HCEC 1CT (cell line): ENCODE measurements around the gene TENT5A.
"Not testable (repeated sequence)": the region's sequence is repeated elsewhere in the genome, so short reads cannot be mapped to it uniquely, and the experiment has no call there.

Source experiments
- DNase-seq: peaks from one replicate; pipeline ENCODE4 v3.0.0-alpha.2; 2017

Gene TENT5A

GRCh38 chr6:81749707-81750106, 2.8 kb downstream of the TENT5A start:
- no peak for DNase-seq

- DNase-seq, result no peak
Measured at GRCh38 chr6:81748994-81749393, 3.5 kb downstream of the TENT5A start.

DNA sequence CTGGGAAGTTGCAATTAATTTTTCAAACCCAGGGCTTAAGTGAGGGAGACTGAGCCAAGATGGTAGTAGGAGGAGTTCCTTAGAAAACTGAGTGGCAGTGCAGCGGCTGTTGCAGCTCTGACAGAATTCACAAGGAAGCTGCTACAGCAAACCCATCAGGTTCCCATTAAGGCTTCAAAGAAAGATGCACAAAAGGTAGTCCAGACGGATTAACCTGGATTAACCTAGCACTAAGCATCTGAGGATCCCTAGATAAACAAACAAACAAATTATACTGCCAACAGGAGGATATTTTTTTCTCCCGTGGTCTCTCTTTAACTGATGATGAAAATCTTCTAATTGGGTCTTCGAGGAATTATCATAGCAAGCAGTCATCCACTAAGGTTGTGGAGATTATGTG, 5.2 kb downstream of the TENT5A start:
- no peak for DNase-seq

GRCh38 chr6:81744131-81744530, 8.3 kb downstream of the TENT5A start:
- no peak for DNase-seq

- no peak for DNase-seq
Measured at GRCh38 chr6:81743649-81744048, 8.8 kb downstream of the TENT5A start.

DNA sequence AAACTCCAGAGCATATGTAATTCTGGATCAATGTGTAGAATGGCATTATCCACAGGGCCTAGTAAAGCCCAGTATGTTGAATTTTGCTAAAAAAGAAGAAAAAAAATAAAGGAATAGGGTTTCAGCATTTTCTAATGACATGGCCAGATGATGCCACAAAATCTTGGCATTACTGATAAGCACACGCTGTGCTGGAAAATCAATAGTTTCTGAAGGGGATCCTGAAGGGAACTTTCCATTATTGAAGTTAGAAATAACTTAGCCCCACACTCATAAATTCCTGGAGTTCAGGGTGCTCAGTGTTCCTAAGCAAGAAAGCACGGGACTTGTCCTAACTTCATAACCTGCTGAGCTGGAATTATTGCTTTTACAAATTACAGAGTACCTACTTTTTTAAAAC, 10.8 kb downstream of the TENT5A start:
- DNase-seq, result no peak

DNA sequence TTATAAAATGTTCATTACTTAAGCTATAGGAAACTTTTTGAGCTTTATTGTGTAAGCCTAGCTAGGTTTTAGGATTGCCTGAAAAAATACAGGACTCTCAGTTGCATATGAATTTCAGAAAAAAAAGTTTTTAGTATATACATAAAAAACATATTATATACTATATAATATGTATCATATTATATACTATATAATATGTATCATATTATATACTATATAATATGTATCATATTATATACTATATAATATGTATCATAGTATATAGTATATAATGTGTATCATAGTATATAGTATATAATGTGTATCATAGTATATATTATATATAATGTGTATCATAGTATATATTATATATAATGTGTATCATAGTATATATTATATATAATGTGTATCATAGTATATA, 11.9 kb downstream of the TENT5A start:
- DNase-seq, result not testable (repeated sequence)

DNA sequence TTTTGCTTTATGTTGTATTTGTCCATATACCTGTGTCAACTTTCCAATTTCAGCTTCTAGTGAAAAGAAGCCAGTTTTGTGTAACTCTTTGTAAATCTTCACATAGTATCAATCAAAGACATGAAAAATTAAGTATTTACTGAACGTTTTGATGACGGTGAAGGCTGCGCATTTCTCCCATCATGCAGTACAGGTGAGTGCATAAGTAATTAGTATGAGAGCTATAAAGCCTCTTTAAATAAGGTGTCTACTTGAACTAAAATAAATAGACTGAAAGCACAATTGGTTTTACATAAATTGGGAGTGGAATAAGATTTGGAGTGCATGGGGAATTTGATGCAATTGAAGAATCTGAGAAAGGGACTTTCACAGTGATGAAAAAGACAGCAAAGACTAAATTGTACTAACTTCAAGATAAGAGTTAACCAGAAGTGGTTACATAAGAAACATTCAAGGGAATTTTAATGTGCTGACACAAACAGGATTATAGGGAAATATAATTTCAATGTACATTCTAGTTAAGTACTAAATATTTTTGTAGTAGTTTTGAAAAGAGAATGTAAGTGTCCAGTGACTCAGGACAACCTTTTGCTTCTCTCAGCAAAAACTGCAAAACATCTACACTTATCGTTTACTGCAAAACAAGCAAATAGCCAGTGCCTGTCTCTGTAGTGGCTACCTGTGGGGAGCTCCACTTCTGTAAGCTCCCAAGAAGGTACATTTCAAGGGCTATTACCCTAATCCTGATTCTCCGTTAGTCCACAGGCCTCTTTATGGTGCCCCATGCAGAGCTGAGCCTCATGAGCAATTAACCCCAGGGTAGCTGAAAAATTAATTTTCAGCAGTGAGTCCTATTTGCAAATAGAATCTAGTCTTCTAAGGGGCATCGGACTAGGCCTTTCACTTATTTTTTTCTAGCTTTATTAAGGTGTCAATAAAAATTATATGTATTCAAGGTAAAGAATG, 13.0 kb downstream of the TENT5A start:
- DNase-seq, result no peak

DNA sequence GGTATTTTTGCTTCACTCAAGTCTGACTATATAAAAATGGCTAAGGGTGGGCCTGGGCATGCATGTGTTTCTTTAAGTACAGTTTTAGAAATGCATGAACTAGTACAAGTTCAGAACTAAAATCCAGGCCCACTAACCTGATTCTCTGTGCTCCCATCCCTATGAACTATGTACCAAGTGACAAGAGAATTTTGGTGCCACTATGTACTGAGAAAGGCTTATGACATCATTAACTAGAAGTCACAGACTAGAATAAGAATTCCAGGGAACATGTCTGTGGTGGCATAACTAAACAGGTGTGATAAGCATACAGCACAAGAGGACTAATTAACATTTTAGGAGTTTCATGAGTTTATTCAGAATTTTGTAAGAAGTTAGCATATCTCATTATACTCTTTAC, 16.1 kb downstream of the TENT5A start:
- no peak for DNase-seq

GRCh38 chr6:81735756-81736380, 16.6 kb downstream of the TENT5A start:
- DNase-seq, result peak; percentile 46

DNA sequence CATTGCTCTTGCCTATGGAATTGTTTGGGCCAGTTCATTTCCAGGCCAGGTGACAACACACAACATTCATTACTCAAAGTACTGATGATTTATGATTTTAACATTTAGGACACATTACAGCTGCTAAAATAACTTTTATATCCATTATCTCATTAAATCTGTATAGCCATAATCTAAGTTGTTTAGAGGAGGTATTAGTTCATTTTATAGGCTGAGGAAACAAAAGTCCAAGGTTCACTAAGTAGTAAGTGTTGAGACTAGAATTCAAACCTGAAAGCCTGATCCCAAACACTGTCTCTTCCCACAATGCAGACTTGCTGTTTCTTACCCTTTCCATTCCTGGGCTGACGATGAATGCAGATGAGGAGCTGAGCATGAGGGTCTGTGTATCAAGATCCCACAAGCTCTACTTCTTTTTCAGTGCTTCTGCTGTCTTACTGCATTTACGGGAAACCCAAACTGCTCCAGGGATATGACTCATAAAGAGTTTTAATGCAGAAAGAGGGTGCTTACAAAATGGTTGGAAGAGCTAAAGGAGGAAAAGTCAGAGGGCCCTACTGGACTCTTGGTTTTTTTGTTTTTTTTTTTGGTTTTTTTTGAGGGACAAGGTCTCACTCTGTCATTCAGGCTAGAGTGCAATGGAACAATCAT, 17.9 kb downstream of the TENT5A start:
- DNase-seq, result no peak

DNA sequence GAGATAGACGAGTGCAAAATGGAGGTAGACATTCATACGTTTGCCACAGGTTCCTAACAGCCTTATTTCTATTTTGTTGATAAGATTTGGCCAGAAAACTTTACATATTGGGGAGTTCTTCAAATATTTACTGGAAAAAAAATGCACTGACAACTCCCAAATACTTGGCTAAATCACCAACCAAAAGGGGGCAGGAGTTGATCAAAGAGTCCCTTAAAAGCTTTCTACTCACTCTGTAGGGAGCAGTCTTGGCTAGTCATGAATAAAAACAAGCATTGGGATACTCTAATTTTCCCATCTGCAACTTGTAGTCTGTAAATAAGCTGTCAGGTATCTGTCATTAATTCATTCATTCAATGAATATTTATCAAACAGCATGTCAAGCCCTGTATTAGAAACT, 18.4 kb downstream of the TENT5A start:
- DNase-seq, result no peak

GRCh38 chr6:81731814-81732213, 20.7 kb downstream of the TENT5A start:
- no peak for DNase-seq

DNA sequence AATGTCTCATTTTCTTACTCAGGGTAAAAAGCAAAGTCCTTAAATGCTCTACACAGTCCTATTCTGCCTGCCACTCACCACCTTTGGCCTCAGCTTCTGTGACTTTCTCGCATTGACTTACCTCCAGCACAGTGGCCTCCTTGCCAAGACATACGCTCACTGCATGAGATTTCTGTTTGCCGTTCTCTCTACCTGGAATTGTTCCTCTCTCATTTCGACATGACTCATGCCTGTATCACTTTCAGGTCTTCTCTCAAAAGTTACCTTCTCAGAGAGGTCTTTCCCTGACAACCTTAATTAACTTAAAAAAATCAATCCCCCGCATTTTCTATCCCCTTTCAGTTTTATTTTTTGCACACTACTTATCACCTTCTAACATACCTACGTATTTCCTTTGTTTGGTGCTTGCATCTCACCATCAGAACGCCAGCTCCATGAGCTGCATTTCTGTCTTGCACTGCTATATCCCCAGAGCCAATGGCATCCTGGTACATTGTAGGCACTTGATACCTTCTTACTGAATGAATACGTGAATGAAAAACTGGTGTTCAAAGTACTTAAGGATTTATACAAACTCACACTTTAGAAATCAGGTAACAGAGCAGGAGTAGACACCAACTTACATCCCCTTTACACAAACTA, 24.5 kb downstream of the TENT5A start:
- no peak for DNase-seq

- no peak for DNase-seq
Measured at GRCh38 chr6:81725127-81725526, 27.4 kb downstream of the TENT5A start.

DNA sequence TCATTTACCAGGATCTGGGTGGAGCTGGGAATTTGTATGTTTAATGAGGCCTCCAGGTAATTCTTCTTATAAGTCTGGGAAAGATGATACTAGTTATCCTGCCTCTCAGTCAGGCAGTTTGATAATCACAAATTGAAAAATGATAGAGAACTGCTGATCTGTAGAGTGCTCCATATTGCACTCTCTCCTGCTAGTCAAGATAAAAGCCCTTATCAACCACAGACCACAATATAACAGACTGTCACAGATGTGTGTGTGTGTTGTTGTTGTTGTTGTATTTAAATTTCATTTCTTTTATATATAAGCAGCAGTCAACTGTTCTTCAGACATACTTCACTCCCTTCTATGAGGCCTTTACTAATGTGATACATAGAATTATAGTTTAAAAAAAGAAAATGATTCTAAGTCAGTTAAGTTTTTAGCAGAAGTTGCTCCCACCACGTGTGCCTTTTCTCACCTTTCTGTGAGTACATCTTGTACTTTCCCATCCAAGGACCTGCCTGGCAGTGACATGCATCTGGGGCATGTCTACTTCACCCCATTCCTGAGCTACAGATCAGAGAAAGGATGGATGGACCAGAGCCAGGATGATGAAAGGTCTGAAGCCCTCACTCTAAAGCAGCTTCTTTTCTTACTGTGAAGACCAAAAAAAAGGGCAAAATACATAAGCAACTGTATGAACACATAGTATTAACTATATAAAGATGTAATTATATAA, 29.8 kb downstream of the TENT5A start:
- DNase-seq, result no peak

GRCh38 chr6:81720427-81720826, 32.1 kb downstream of the TENT5A start:
- DNase-seq, result no peak

- DNase-seq, result no peak
Measured at GRCh38 chr6:81718126-81718525, 34.4 kb downstream of the TENT5A start.

GRCh38 chr6:81714684-81715083, 37.8 kb downstream of the TENT5A start:
- no peak for DNase-seq

DNA sequence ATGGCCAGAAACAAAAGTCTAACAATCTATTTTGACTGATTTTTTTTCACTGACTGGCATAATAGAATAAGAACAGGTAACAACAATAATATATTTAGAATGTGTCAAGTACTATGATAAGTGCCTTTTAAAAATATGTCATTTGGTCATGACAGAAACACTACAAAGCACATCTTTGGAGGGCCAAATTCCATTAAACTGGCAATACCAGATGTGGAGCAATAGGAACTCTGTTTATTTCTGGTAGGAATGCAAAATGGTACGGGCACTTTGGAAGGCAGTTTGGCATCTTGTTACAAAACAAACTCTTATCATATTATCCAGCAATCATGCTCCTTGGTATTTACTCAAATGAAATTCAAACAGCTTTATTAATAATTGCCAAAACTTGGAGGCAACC, 39.3 kb downstream of the TENT5A start:
- DNase-seq, result no peak

GRCh38 chr6:81708113-81708699, 44.3 kb downstream of the TENT5A start:
- DNase-seq, result no peak

DNA sequence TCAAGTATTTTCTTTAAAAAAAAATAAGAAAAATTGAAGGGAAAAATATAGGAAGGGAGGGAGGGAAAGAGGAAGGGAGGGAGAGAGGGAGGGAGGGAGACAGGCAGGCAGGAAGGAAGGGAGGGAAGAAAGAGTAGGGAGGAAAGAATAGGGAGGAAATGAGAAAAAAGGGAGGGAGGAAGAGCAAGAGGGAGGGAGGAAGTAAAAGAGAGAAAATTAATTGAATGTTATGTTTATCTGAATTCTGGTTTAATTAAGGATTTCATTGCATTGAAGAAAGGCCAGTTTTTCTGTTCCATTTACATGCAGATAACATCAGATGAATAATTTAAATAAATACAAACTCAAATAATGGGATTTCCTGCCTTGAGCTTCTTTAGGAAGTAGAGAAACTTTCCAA, 47.8 kb downstream of the TENT5A start:
- DNase-seq, result no peak
